ENCODE results near the gene IER5L.

- TF ChIP-seq, protein P1, sequence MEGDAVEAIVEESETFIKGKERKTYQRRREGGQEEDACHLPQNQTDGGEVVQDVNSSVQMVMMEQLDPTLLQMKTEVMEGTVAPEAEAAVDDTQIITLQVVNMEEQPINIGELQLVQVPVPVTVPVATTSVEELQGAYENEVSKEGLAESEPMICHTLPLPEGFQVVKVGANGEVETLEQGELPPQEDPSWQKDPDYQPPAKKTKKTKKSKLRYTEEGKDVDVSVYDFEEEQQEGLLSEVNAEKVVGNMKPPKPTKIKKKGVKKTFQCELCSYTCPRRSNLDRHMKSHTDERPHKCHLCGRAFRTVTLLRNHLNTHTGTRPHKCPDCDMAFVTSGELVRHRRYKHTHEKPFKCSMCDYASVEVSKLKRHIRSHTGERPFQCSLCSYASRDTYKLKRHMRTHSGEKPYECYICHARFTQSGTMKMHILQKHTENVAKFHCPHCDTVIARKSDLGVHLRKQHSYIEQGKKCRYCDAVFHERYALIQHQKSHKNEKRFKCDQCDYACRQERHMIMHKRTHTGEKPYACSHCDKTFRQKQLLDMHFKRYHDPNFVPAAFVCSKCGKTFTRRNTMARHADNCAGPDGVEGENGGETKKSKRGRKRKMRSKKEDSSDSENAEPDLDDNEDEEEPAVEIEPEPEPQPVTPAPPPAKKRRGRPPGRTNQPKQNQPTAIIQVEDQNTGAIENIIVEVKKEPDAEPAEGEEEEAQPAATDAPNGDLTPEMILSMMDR (conservative IDR thresholded peaks at IDR 0.05): no peak
- TF ChIP-seq ZFX (IDR thresholded peaks at IDR 0.05): no peak
These were observed 21.0 kb upstream of the IER5L start for GRCh38 chr9:129199044-129199435.

Data from C4-2B (cell line).